ENCODE results near the gene AMPD2.
A peak's percentile ranks its signal among the peaks of the same experiment; 100 is the strongest.

The AMPD2 gene

DNA sequence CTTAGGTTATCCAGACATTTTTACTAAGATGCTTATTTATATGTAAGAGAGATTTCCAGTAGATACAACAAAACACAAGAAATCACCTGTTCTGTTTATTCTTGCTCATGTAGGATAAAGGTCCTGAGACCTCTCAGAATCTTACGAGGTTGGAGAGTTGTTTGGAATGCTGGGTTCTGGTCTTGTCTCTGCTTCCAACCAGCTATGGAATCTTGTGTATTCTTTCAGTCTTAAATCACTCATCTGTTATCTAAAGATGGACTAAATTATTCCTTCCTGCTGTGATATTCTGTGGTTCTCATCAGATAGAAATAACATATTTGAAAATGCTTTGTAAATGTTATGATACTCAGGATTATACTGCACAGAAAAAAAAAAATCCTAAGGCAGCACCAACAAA, 21.5 kb upstream of the AMPD2 start:
- Histone ChIP-seq H3K23ac (ENCODE audit: low read depth, low read length, poor library complexity) (no peak overlapping the region), H4K8ac (ENCODE audit: low read depth, low read length) (no peak overlapping the region), H2BK12ac (ENCODE audit: low read length) (no peak overlapping the region), H2BK5ac (ENCODE audit: low read length) (no peak overlapping the region), H2AK5ac (ENCODE audit: low read depth, low read length) (no peak overlapping the region), H3K9ac (ENCODE audit: low read depth, low read length, poor library complexity) (no peak overlapping the region), H3K9me3 (replicated peaks in 1 of 2; ENCODE audit: control insufficient read depth in 2 of 2, insufficient read depth in 1 of 2, low read depth in 1 of 2, low read length in 2 of 2) (no peaks in the 10 kb centered on the region), H2AFZ (ENCODE audit: low read length) (no peak overlapping the region), H3K27ac (replicated peaks; ENCODE audit: low read length) (no peak overlapping the region), H3K4me2 (ENCODE audit: insufficient read depth, low read length, poor library complexity, severe bottlenecking) (no peak overlapping the region), H2BK120ac (ENCODE audit: low read depth, low read length) (no peak overlapping the region), H3K4me1 (ENCODE audit: control insufficient read depth in 2 of 2, insufficient read depth in 1 of 2, low read depth in 1 of 2, low read length in 2 of 2) (peaks cover 0 to 2% of the 10 kb centered on the region in 2 donors), H3K27me3 (ENCODE audit: control insufficient read depth in 3 of 3, insufficient read depth in 3 of 3, low read depth in 1 of 3, low read length in 3 of 3) (no peaks in the 10 kb centered on the region), H3K14ac (ENCODE audit: low read length) (no peak overlapping the region), H3K79me1 (ENCODE audit: low read depth, low read length) (no peaks in the 10 kb centered on the region), H3K4me3 (ENCODE audit: low read length in 2 of 2) (no peak overlapping the region), H3K4ac (ENCODE audit: low read length) (no peak overlapping the region), H3K18ac (ENCODE audit: low read length) (no peak overlapping the region), H2BK15ac (ENCODE audit: low read length) (no peak overlapping the region), H4K91ac (ENCODE audit: low read depth, low read length, poor library complexity) (no peak overlapping the region), H3K36me3 (replicated peaks in 1 of 2; ENCODE audit: control insufficient read depth in 2 of 2, insufficient read depth in 2 of 2, low read length in 2 of 2) (peaks cover 2 to 61% of the 10 kb centered on the region in 2 donors)
- no peak for DNase-seq (ENCODE audit: low spot score)
- no CpG with 5 or more reads among the region's 1 CpG for WGBS, 2 donors (ENCODE audit: extremely low coverage in 2 of 2, insufficient read length in 2 of 2, insufficient replicate concordance in 1 of 2)

DNA sequence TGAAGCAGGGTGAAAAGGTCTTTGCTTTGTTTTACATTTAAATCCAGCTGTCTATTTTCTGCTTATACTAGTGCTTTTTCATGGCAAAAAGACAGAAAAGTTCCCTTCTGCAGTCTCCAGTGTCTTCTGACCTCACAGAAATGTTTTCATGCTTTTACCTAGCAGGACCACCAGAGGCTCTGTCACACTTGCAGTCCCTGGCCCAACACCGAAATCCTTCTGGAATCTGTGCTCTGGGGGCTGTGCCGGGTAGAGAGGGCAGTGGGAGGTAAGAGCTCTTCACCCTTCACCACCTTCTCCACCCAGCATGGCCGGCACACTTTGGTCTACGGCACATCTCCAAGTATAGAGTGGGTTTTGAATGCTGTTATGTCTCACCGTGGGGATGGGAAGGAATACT, 21.0 kb upstream of the AMPD2 start:
- no peak overlapping the region for H2BK120ac ChIP-seq (ENCODE audit: low read depth, low read length)
- H3K79me1 ChIP-seq (ENCODE audit: low read depth, low read length) = no peaks in the 10 kb centered on the region
- H3K4me2 ChIP-seq (ENCODE audit: insufficient read depth, low read length, poor library complexity, severe bottlenecking) = no peak overlapping the region
- H2BK5ac ChIP-seq (ENCODE audit: low read length) = no peak overlapping the region
- H3K18ac ChIP-seq (ENCODE audit: low read length) = no peak overlapping the region
- no peaks in the 10 kb centered on the region for H3K9me3 ChIP-seq (replicated peaks in 1 of 2; ENCODE audit: control insufficient read depth in 2 of 2, insufficient read depth in 1 of 2, low read depth in 1 of 2, low read length in 2 of 2)
- DNase-seq (ENCODE audit: low spot score) = peak; percentile 12
- H3K4me3 ChIP-seq (ENCODE audit: low read length in 2 of 2) = no peak overlapping the region
- H3K27me3 ChIP-seq (ENCODE audit: control insufficient read depth in 3 of 3, insufficient read depth in 3 of 3, low read depth in 1 of 3, low read length in 3 of 3) = no peaks in the 10 kb centered on the region
- no peak overlapping the region for H3K23ac ChIP-seq (ENCODE audit: low read depth, low read length, poor library complexity)
- no peak overlapping the region for H3K4ac ChIP-seq (ENCODE audit: low read length)
- H3K14ac ChIP-seq (ENCODE audit: low read length) = no peak overlapping the region
- no peak overlapping the region for H2BK12ac ChIP-seq (ENCODE audit: low read length)
- H4K91ac ChIP-seq (ENCODE audit: low read depth, low read length, poor library complexity) = no peak overlapping the region
- H2BK15ac ChIP-seq (ENCODE audit: low read length) = no peak overlapping the region
- no CpG with 5 or more reads among the region's 5 CpGs for WGBS, 2 donors (ENCODE audit: extremely low coverage in 2 of 2, insufficient read length in 2 of 2, insufficient replicate concordance in 1 of 2)
- H2AFZ ChIP-seq (ENCODE audit: low read length) = no peak overlapping the region
- peaks cover 0 to 2% of the 10 kb centered on the region in 2 donors for H3K4me1 ChIP-seq (ENCODE audit: control insufficient read depth in 2 of 2, insufficient read depth in 1 of 2, low read depth in 1 of 2, low read length in 2 of 2)
- peaks cover 2 to 56% of the 10 kb centered on the region in 2 donors for H3K36me3 ChIP-seq (replicated peaks in 1 of 2; ENCODE audit: control insufficient read depth in 2 of 2, insufficient read depth in 2 of 2, low read length in 2 of 2)
- H3K27ac ChIP-seq (replicated peaks; ENCODE audit: low read length) = no peak overlapping the region
- H2AK5ac ChIP-seq (ENCODE audit: low read depth, low read length) = no peak overlapping the region
- H4K8ac ChIP-seq (ENCODE audit: low read depth, low read length) = no peak overlapping the region
- H3K9ac ChIP-seq (ENCODE audit: low read depth, low read length, poor library complexity) = no peak overlapping the region

DNA sequence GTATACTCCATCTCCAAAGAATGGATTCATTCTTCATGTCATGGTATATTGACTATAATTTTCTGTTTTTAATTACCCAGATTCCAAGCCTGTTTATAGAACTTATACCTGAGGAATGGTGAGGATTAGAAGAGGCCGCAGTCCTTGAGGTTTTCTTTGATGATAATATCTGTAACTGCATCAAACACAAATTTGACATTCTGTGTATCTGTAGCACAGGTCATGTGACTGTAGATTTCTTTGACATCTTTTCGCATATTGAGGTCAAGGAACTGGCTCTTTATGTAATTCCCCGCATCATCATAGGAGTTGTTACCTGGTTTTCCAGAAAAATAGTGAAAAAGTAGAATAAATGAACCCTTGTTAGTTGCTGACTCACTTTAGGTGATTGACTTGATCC, 16.4 kb upstream of the AMPD2 start:
- H2BK5ac ChIP-seq (ENCODE audit: low read length) = no peak overlapping the region
- H3K18ac ChIP-seq (ENCODE audit: low read length) = no peak overlapping the region
- H2BK15ac ChIP-seq (ENCODE audit: low read length) = no peak overlapping the region

DNA sequence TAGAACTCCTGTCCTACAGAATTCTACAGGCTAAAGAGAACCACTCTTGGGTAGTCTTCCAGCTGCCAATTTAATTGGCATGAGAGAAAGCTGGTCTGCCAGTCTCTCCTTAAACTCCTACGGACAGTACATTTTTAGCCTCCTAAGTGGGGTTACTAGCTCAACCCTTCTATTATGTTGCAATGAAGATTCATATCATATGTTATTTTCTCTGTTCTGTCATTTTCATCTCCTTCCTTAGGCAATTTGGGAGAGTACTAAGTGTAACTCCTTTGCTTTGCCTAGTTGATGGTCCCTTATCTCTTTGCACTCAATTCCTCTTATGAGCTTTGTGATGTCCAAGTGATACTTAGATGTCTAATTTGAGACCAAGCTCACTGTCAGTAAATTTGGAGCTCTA, 14.3 kb upstream of the AMPD2 start:
- DNase-seq (ENCODE audit: low spot score) = no peak

More for the DNA sequence above, 16.4 kb upstream of the AMPD2 start:
- no peak overlapping the region for H4K8ac ChIP-seq (ENCODE audit: low read depth, low read length)
- no peak overlapping the region for H2BK12ac ChIP-seq (ENCODE audit: low read length)
- peaks cover 0 to 2% of the 10 kb centered on the region in 2 donors for H3K4me1 ChIP-seq (ENCODE audit: control insufficient read depth in 2 of 2, insufficient read depth in 1 of 2, low read depth in 1 of 2, low read length in 2 of 2)
- no peak overlapping the region for H2AFZ ChIP-seq (ENCODE audit: low read length)
- H3K27me3 ChIP-seq (ENCODE audit: control insufficient read depth in 3 of 3, insufficient read depth in 3 of 3, low read depth in 1 of 3, low read length in 3 of 3) = no peaks in the 10 kb centered on the region
- peaks cover 2 to 14% of the 10 kb centered on the region in 2 donors for H3K36me3 ChIP-seq (replicated peaks in 1 of 2; ENCODE audit: control insufficient read depth in 2 of 2, insufficient read depth in 2 of 2, low read length in 2 of 2)
- no peak for DNase-seq (ENCODE audit: low spot score)
- no peak overlapping the region for H2BK120ac ChIP-seq (ENCODE audit: low read depth, low read length)
- H4K91ac ChIP-seq (ENCODE audit: low read depth, low read length, poor library complexity) = no peak overlapping the region
- WGBS, 2 donors (ENCODE audit: extremely low coverage in 2 of 2, insufficient read length in 2 of 2, insufficient replicate concordance in 1 of 2) = no CpG with 5 or more reads among the region's 3 CpGs
- H3K23ac ChIP-seq (ENCODE audit: low read depth, low read length, poor library complexity) = no peak overlapping the region
- no peak overlapping the region for H2AK5ac ChIP-seq (ENCODE audit: low read depth, low read length)
- H3K27ac ChIP-seq (replicated peaks; ENCODE audit: low read length) = no peak overlapping the region
- no peak overlapping the region for H3K4me2 ChIP-seq (ENCODE audit: insufficient read depth, low read length, poor library complexity, severe bottlenecking)
- no peaks in the 10 kb centered on the region for H3K9me3 ChIP-seq (replicated peaks in 1 of 2; ENCODE audit: control insufficient read depth in 2 of 2, insufficient read depth in 1 of 2, low read depth in 1 of 2, low read length in 2 of 2)
- no peak overlapping the region for H3K4me3 ChIP-seq (ENCODE audit: low read length in 2 of 2)
- no peak overlapping the region for H3K9ac ChIP-seq (ENCODE audit: low read depth, low read length, poor library complexity)
- H3K14ac ChIP-seq (ENCODE audit: low read length) = no peak overlapping the region
- H3K4ac ChIP-seq (ENCODE audit: low read length) = no peak overlapping the region
- H3K79me1 ChIP-seq (ENCODE audit: low read depth, low read length) = no peaks in the 10 kb centered on the region

More for the DNA sequence above, 14.3 kb upstream of the AMPD2 start:
- Histone ChIP-seq H3K27me3 (ENCODE audit: control insufficient read depth in 3 of 3, insufficient read depth in 3 of 3, low read depth in 1 of 3, low read length in 3 of 3) (no peaks in the 10 kb centered on the region), H2BK5ac (ENCODE audit: low read length) (no peak overlapping the region), H3K18ac (ENCODE audit: low read length) (no peak overlapping the region), H2AFZ (ENCODE audit: low read length) (no peak overlapping the region), H3K4me1 (ENCODE audit: control insufficient read depth in 2 of 2, insufficient read depth in 1 of 2, low read depth in 1 of 2, low read length in 2 of 2) (peaks cover 0 to under 1% of the 10 kb centered on the region in 2 donors), H2AK5ac (ENCODE audit: low read depth, low read length) (no peak overlapping the region), H3K79me1 (ENCODE audit: low read depth, low read length) (no peaks in the 10 kb centered on the region), H3K14ac (ENCODE audit: low read length) (no peak overlapping the region), H3K9me3 (replicated peaks in 1 of 2; ENCODE audit: control insufficient read depth in 2 of 2, insufficient read depth in 1 of 2, low read depth in 1 of 2, low read length in 2 of 2) (no peaks in the 10 kb centered on the region), H4K91ac (ENCODE audit: low read depth, low read length, poor library complexity) (no peak overlapping the region), H3K4ac (ENCODE audit: low read length) (no peak overlapping the region), H2BK120ac (ENCODE audit: low read depth, low read length) (no peak overlapping the region), H3K27ac (replicated peaks; ENCODE audit: low read length) (no peak overlapping the region), H3K4me3 (ENCODE audit: low read length in 2 of 2) (no peak overlapping the region), H2BK12ac (ENCODE audit: low read length) (no peak overlapping the region), H3K4me2 (ENCODE audit: insufficient read depth, low read length, poor library complexity, severe bottlenecking) (no peak overlapping the region), H3K36me3 (replicated peaks in 1 of 2; ENCODE audit: control insufficient read depth in 2 of 2, insufficient read depth in 2 of 2, low read length in 2 of 2) (no peaks in the 10 kb centered on the region), H2BK15ac (ENCODE audit: low read length) (no peak overlapping the region), H3K9ac (ENCODE audit: low read depth, low read length, poor library complexity) (no peak overlapping the region), H3K23ac (ENCODE audit: low read depth, low read length, poor library complexity) (no peak overlapping the region), H4K8ac (ENCODE audit: low read depth, low read length) (no peak overlapping the region)
- no CpG with 5 or more reads among the region's 1 CpG for WGBS, 2 donors (ENCODE audit: extremely low coverage in 2 of 2, insufficient read length in 2 of 2, insufficient replicate concordance in 1 of 2)
